Lung microvascular endothelial cell (primary cell): Measurements from ENCODE around the gene LMNTD2. TPM values are rescaled to one million over a fixed set of nuclear protein-coding genes. Genes with fewer than 3 reads are reported as not detected.

ENCODE experiments used
- DNase-seq, 2 donors: peaks; one replicate each; pipeline versions ENCODE4 v3.0.0 to v3.0.0-alpha.2; 2010; ENCODE audit warnings: low read depth in 2 of 2
- total RNA-seq: library from RNA; depleted of rRNA; stranded (reverse); fragments of >200 nt; gene quantifications from 2 replicates; pipeline ENCODE4 v1.2.1, GENCODE V29; 2014

LMNTD2 gene
- total RNA-seq, 1 donor from 2014 or later, result 1.4 TPM

- peak; percentile 88 to 95 for DNase-seq
Observed at GRCh38 chr11:568306-569157, 8.0 kb upstream of the LMNTD2 start.

- DNase-seq, result no peak
Observed at GRCh38 chr11:567629-568292, 7.2 kb upstream of the LMNTD2 start.

- DNase-seq, result no peak
Observed at GRCh38 chr11:567011-567628, 6.6 kb upstream of the LMNTD2 start.

GRCh38 chr11:565921-566509, 5.5 kb upstream of the LMNTD2 start:
- no peak for DNase-seq

GRCh38 chr11:563812-564578, 3.5 kb upstream of the LMNTD2 start:
- DNase-seq, result no peak

- DNase-seq, result no peak
Observed at GRCh38 chr11:563066-563811, 2.7 kb upstream of the LMNTD2 start.

- DNase-seq, result no peak
Observed at GRCh38 chr11:562046-562645, 1.6 kb upstream of the LMNTD2 start.

- no peak for DNase-seq
Observed at GRCh38 chr11:561148-562003, 838 bp upstream of the LMNTD2 start.

GRCh38 chr11:559712-560304, 730 bp downstream of the LMNTD2 start:
- DNase-seq, result no peak

- DNase-seq, result no peak
Observed at GRCh38 chr11:559020-559620, 1.4 kb downstream of the LMNTD2 start.

- DNase-seq, result no peak
Observed at GRCh38 chr11:558503-558902, 2.0 kb downstream of the LMNTD2 start.

GRCh38 chr11:557328-558132, 3.0 kb downstream of the LMNTD2 start:
- DNase-seq, result no peak

- DNase-seq, result no peak
Observed at GRCh38 chr11:556662-557256, 3.8 kb downstream of the LMNTD2 start.

GRCh38 chr11:555780-556661, 4.5 kb downstream of the LMNTD2 start:
- DNase-seq, result no peak

- DNase-seq, result no peak
Observed at GRCh38 chr11:555227-555779, 5.2 kb downstream of the LMNTD2 start.
